Mesenchymal stem cell (in vitro differentiated cells and primary cell): ENCODE measurements around the gene ZDHHC12.
A peak's percentile ranks its signal among the peaks of the same experiment; 100 is the strongest.

Experiments used
- DNase-seq: peaks from one replicate; pipeline ENCODE4 v3.0.0-alpha.2; 2013
- H2AFZ ChIP-seq: one replicate; pipeline ENCODE4 v1.6.1; 2013; ENCODE audit warnings: low read depth, mild to moderate bottlenecking, control low read depth, inconsistent platforms, low read length, moderate library complexity
- H2AK5ac ChIP-seq: 2 replicates; pipeline ENCODE4 v1.6.1; 2013; ENCODE audit warnings: low read length, moderate library complexity, mild to moderate bottlenecking, inconsistent platforms; ENCODE audit not compliant: severe bottlenecking
- H2BK120ac ChIP-seq: one replicate; pipeline ENCODE4 v1.6.1; 2013; ENCODE audit warnings: low read depth, mild to moderate bottlenecking, inconsistent platforms, low read length, moderate library complexity
- H2BK12ac ChIP-seq, 2 experiments: one replicate each; pipeline ENCODE4 v1.6.1; 2013; ENCODE audit warnings: inconsistent platforms in 2 of 2, low read length in 2 of 2, mild to moderate bottlenecking in 2 of 2, moderate library complexity in 2 of 2, control low read depth in 1 of 2
- H2BK15ac ChIP-seq: one replicate; pipeline ENCODE4 v1.6.1; 2013; ENCODE audit warnings: mild to moderate bottlenecking, low read depth, inconsistent platforms; ENCODE audit not compliant: poor library complexity, severe bottlenecking
- H2BK5ac ChIP-seq: 2 replicates; pipeline ENCODE4 v1.6.1; 2013; ENCODE audit warnings: low read depth, mild to moderate bottlenecking, low read length, control low read depth, inconsistent platforms; ENCODE audit not compliant: poor library complexity, severe bottlenecking
- H3K14ac ChIP-seq, 2 experiments: one replicate each; pipeline ENCODE4 v1.6.1; 2013; ENCODE audit warnings: inconsistent platforms in 2 of 2, low read length in 2 of 2, control low read depth in 1 of 2, mild to moderate bottlenecking in 1 of 2, moderate library complexity in 1 of 2
- H3K18ac ChIP-seq, 2 experiments: one replicate each; pipeline ENCODE4 v1.6.1; 2013; ENCODE audit warnings: inconsistent platforms in 2 of 2, low read length in 2 of 2, control low read depth in 1 of 2, low read depth in 1 of 2, mild to moderate bottlenecking in 1 of 2
- H3K23ac ChIP-seq, 2 experiments: one replicate each; pipeline ENCODE4 v1.6.1; 2013; ENCODE audit warnings: inconsistent platforms in 2 of 2, low read length in 2 of 2, mild to moderate bottlenecking in 2 of 2, moderate library complexity in 2 of 2, control low read depth in 1 of 2
- H3K27ac ChIP-seq: 2 replicates; pipeline ENCODE4 v1.5.1; 2013; ENCODE audit warnings: mild to moderate bottlenecking, moderate library complexity, low read length, control low read depth, inconsistent platforms; ENCODE audit not compliant: poor library complexity, severe bottlenecking
- H3K27me3 ChIP-seq, 2 experiments: 2 replicates each; pipeline versions ENCODE4 v1.6.1 to v1.7.0; 2013; ENCODE audit warnings: low read length in 2 of 2, mild to moderate bottlenecking in 2 of 2, moderate library complexity in 2 of 2, control low read depth in 1 of 2, inconsistent platforms in 1 of 2; ENCODE audit not compliant: control insufficient read depth in 1 of 2, insufficient read depth in 1 of 2
- H3K36me3 ChIP-seq, 2 experiments: 2 replicates each; pipeline versions ENCODE4 v1.6.1 to v1.7.0; 2013; ENCODE audit warnings: low read length in 2 of 2, control low read depth in 1 of 2, inconsistent platforms in 1 of 2, low read depth in 1 of 2, mild to moderate bottlenecking in 1 of 2; ENCODE audit not compliant: insufficient read depth in 2 of 2, control insufficient read depth in 1 of 2
- H3K4ac ChIP-seq, 2 experiments: one replicate each; pipeline ENCODE4 v1.6.1; 2013; ENCODE audit warnings: inconsistent platforms in 2 of 2, low read length in 2 of 2, mild to moderate bottlenecking in 2 of 2, moderate library complexity in 2 of 2, control low read depth in 1 of 2, low read depth in 1 of 2
- H3K4me1 ChIP-seq: 2 replicates; pipeline ENCODE4 v1.6.1; 2013; ENCODE audit warnings: low read depth, low read length, control low read depth; ENCODE audit not compliant: control insufficient read depth, insufficient read depth
- H3K4me2 ChIP-seq: 2 replicates; pipeline ENCODE4 v1.6.1; 2013; ENCODE audit warnings: low read length, mild to moderate bottlenecking, inconsistent platforms; ENCODE audit not compliant: poor library complexity, severe bottlenecking
- H3K4me3 ChIP-seq, 2 experiments: 2 replicates each; pipeline versions ENCODE4 v1.5.1 to v1.7.0; 2013; ENCODE audit warnings: low read length in 2 of 2, mild to moderate bottlenecking in 2 of 2, control low read depth in 1 of 2, low read depth in 1 of 2; ENCODE audit not compliant: insufficient read depth in 1 of 2
- H3K79me1 ChIP-seq: replicated peaks from 2 replicates; pipeline ENCODE4 v1.6.1; 2013; ENCODE audit warnings: mild to moderate bottlenecking, control low read depth, low read length, inconsistent platforms; ENCODE audit not compliant: poor library complexity, severe bottlenecking
- H3K9ac ChIP-seq: 2 replicates; pipeline ENCODE4 v1.7.0; 2013; ENCODE audit warnings: mild to moderate bottlenecking, low read length, moderate library complexity
- H3K9me3 ChIP-seq: 2 replicates; pipeline ENCODE4 v1.7.0; 2013; ENCODE audit warnings: mild to moderate bottlenecking, low read length; ENCODE audit not compliant: control insufficient read depth
- H4K8ac ChIP-seq: one replicate; pipeline ENCODE4 v1.6.1; 2013; ENCODE audit warnings: inconsistent platforms, mild to moderate bottlenecking, low read length, moderate library complexity
- H4K91ac ChIP-seq: one replicate; pipeline ENCODE4 v1.6.1; 2013; ENCODE audit warnings: mild to moderate bottlenecking, low read length, inconsistent platforms
- WGBS: methylation state at CpG from one replicate; pipeline ENCODE4 v1.1.7; 2013; ENCODE audit warnings: mixed read lengths; 5-methylcytosine and 5-hydroxymethylcytosine counted together

ZDHHC12 gene

GRCh38 chr9:128703616-128704355 lies 20.1 kb downstream of the ZDHHC12 start:
- WGBS = 85% methylated on average over 31 of the region's 31 CpGs
- no peak for DNase-seq
- peak overlapping the region in 1 of 2 experiments; percentile 10 for H2BK12ac ChIP-seq
- no peak overlapping the region for H3K14ac ChIP-seq
- no peak overlapping the region for H4K91ac ChIP-seq
- H3K9ac ChIP-seq = no peak overlapping the region
- peak overlapping the region; percentile 20 for H2AFZ ChIP-seq
- no peak overlapping the region for H2AK5ac ChIP-seq
- H3K27me3 ChIP-seq = no peaks in the 10 kb centered on the region
- no peak overlapping the region for H3K4me3 ChIP-seq
- H2BK15ac ChIP-seq = no peak overlapping the region
- H2BK120ac ChIP-seq = no peak overlapping the region
- no peak overlapping the region for H3K27ac ChIP-seq
- H3K9me3 ChIP-seq = no peaks in the 10 kb centered on the region
- peaks cover 15% of the 10 kb centered on the region for H3K4me1 ChIP-seq
- H3K23ac ChIP-seq = peak overlapping the region in 1 of 2 experiments; percentile 5
- peaks cover 0 to 9% of the 10 kb centered on the region in 2 experiments for H3K36me3 ChIP-seq
- peak overlapping the region; percentile 84 for H3K4me2 ChIP-seq
- H4K8ac ChIP-seq = no peak overlapping the region
- H2BK5ac ChIP-seq = no peak overlapping the region
- H3K4ac ChIP-seq = no peak overlapping the region
- no peak overlapping the region for H3K18ac ChIP-seq
- H3K79me1 ChIP-seq = peaks cover 6% of the 10 kb centered on the region

DNA sequence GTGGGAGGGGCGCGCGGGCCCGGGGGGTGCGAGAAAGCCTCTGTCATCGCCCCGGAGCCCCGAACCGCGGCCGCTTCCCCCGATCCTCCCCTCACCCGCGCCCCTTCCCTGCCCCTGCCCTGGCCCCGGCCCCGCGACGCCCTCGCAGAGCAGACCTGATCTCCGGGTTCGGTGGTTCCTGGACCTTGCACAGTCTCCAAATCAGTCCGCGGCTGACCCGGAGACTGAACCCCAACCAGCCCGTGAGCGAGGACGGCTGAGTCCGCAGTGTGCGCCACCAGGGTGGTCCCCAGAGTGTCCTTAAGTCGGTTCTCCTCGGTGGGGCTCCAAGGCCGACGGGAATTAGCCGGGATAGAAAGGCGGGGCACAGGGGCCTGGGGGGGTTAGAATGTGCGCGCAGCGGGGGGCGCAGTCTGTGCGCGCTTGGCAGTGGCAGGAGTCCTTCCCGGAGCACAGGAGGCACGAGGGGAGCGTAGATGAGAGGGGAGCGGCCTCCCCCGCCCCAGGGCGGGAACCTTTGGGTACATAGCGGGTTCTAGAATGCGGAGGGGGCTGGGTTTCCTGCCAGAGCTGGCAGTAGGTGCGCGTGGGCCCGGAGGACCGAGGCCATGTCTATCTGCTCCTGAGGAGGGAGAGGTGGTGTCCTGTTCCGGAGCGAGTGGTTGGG lies 20.8 kb downstream of the ZDHHC12 start:
- H3K4me3 ChIP-seq = peak overlapping the region; percentile 73 to 76
- H4K91ac ChIP-seq = no peak overlapping the region
- no peak overlapping the region for H2BK120ac ChIP-seq
- WGBS = 7% methylated on average over 41 of the region's 55 CpGs
- H3K9me3 ChIP-seq = no peaks in the 10 kb centered on the region
- H3K4me2 ChIP-seq = peak overlapping the region; percentile 84
- H2BK15ac ChIP-seq = no peak overlapping the region
- H3K36me3 ChIP-seq = peaks cover 0 to 9% of the 10 kb centered on the region in 2 experiments
- H4K8ac ChIP-seq = peak overlapping the region; percentile 35
- peaks cover 6% of the 10 kb centered on the region for H3K79me1 ChIP-seq
- H2BK12ac ChIP-seq = peak overlapping the region in 1 of 2 experiments; percentile 15
- peak; percentile 33 for DNase-seq
- H2AK5ac ChIP-seq = no peak overlapping the region
- H3K9ac ChIP-seq = peak overlapping the region; percentile 58
- no peak overlapping the region for H3K4ac ChIP-seq
- peak overlapping the region in 1 of 2 experiments; percentile 23 for H3K14ac ChIP-seq
- H2BK5ac ChIP-seq = no peak overlapping the region
- H3K27ac ChIP-seq = no peak overlapping the region
- H2AFZ ChIP-seq = peak overlapping the region; percentile 20
- H3K23ac ChIP-seq = peak overlapping the region in 1 of 2 experiments; percentile 34
- H3K4me1 ChIP-seq = peaks cover 15% of the 10 kb centered on the region
- H3K27me3 ChIP-seq = no peaks in the 10 kb centered on the region
- peak overlapping the region in 1 of 2 experiments; percentile 13 for H3K18ac ChIP-seq

GRCh38 chr9:128702445-128702948 lies 21.4 kb downstream of the ZDHHC12 start, which contains the start of gene PKN3:
TSS of gene PKN3 (plus strand) at chr9:128702503. CDS start at chr9:128702916, 413 bp downstream.
- Histone ChIP-seq H2AFZ (peak within 1 kb of the TSS; percentile 66), H3K14ac (peak within 1 kb of the TSS in 1 of 2 experiments; percentile 23), H3K27me3 (no peaks in the 10 kb centered on the region), H4K91ac (no peak within 1 kb of the TSS), H3K4me3 (peak within 1 kb of the TSS; percentile 73 to 76), H2AK5ac (no peak within 1 kb of the TSS), H3K36me3 (peaks cover under 1 to 9% of the 10 kb centered on the region in 2 experiments), H3K9ac (peak within 1 kb of the TSS; percentile 58), H3K9me3 (no peaks in the 10 kb centered on the region), H3K27ac (no peak within 1 kb of the TSS), H2BK120ac (no peak within 1 kb of the TSS), H4K8ac (peak within 1 kb of the TSS; percentile 35), H2BK15ac (peak within 1 kb of the TSS; percentile 88), H3K18ac (peak within 1 kb of the TSS; percentile 46 to 54), H3K4me1 (peaks cover 18% of the 10 kb centered on the region), H2BK5ac (no peak within 1 kb of the TSS), H3K4ac (no peak within 1 kb of the TSS), H3K79me1 (peaks cover 6% of the 10 kb centered on the region), H3K23ac (peak within 1 kb of the TSS in 1 of 2 experiments; percentile 34), H3K4me2 (peak within 1 kb of the TSS; percentile 84), H2BK12ac (peak within 1 kb of the TSS in 1 of 2 experiments; percentile 15)
- WGBS = 1% methylated on average over 45 of the region's 65 CpGs
- DNase-seq = peak; percentile 82
